Colonic mucosa (tissue), 4 donors: ENCODE data around the gene MYO15A. TPM values are rescaled to one million over a fixed set of nuclear protein-coding genes. Genes with fewer than 3 reads are reported as not detected.
A peak's percentile ranks its signal among the peaks of the same experiment; 100 is the strongest.

Experiments
- DNase-seq: peaks from one replicate; pipeline ENCODE4 v3.0.0-alpha.2; 2020
- H3K27ac ChIP-seq: fragments of 200-600 bp; one replicate; pipeline ENCODE4 v1.8.0; 2021
- H3K27me3 ChIP-seq: fragments of 200-600 bp; one replicate; pipeline ENCODE4 v1.8.0; 2021
- H3K36me3 ChIP-seq: fragments of 200-600 bp; one replicate; pipeline ENCODE4 v1.8.0; 2021
- H3K4me1 ChIP-seq: fragments of 200-600 bp; one replicate; pipeline ENCODE4 v1.8.0; 2021; ENCODE audit warnings: mild to moderate bottlenecking
- H3K4me3 ChIP-seq: fragments of 200-600 bp; one replicate; pipeline ENCODE4 v1.8.0; 2021
- H3K9ac ChIP-seq, 2 donors: one replicate each; pipeline ENCODE4 v1.7.0; 2013; ENCODE audit warnings: control low read depth in 2 of 2, low read depth in 2 of 2, low read length in 2 of 2
- H3K9me3 ChIP-seq: fragments of 200-600 bp; one replicate; pipeline ENCODE4 v1.8.0; 2021
- intact Hi-C: fragments of 100-400 bp; cut with DNase I; formaldehyde crosslinking; loops from one replicate; pipeline ENCODE4 v1.14.1; 2022
- total RNA-seq, 2 donors: library from RNA; stranded (reverse); fragmentation: NEBNext Ultra II Directional in 1 of 2; extraction: Animal tissue kit (Norgen Biotek cat#: 25700) in 1 of 2; gene quantifications; one replicate each; pipeline ENCODE4 v1.2.1, GENCODE V29; 2021
- TF ChIP-seq, protein P1 (sequence below): fragments of 200-600 bp; IDR thresholded peaks from one replicate; pipeline ENCODE4 v1.8.0; 2022; ENCODE audit warnings: antibody characterized with exemption, mild to moderate bottlenecking
- donor health status: healthy.
- donor health status: DM: no; HTN: no; CAD: no.
- donor health status: DM: no; HTN: no; CAD: no.

Gene MYO15A
- total RNA-seq, 2 donors from 2014 or later = 1.1 to 1.4 TPM

DNA sequence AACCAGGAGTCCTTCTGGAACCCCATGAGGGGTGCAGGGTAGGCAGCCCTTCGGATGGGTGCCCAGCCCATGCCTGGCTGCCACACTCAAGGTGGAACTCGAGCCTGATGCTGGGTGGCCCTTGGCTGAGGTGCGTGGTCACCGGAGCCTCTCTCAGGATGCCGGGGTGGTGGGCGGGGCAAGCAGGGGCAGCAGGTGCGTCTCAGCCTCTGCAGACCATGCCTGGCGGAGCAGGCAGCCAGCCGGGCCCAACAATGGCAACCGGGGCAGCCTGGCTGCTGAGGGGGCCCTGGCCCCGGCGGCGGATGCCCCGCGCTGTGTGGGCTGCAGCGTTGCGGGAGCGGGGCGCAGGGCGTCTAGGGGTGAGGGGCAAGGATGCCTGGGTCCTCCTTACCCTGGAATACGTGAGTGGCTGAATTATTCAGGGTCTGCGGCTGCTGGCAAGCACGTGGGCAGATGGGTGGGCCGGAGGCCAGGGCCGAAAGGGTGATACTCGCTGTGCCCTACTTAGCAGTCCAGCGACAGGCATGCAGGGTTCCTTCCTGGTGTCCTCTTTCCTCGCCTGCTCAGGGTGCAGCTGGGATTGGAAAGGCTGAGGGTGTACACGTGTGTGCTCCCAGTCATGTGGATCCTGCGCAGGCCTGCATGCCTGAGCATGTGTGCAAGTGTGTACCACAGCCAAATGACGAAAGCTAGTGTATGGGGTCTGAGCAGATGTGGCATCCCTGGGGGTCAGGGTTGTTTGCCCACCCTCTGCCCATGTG lies 14.6 kb downstream of the MYO15A start:
- DNase-seq = no peak
- Histone ChIP-seq H3K4me1 (no peaks in the 10 kb centered on the region), H3K27ac (no peak overlapping the region), H3K9ac (no peak overlapping the region), H3K4me3 (no peak overlapping the region), H3K9me3 (no peaks in the 10 kb centered on the region), H3K36me3 (no peaks in the 10 kb centered on the region), H3K27me3 (no peaks in the 10 kb centered on the region)
- intact Hi-C loops = no loop called here
- TF ChIP-seq, protein P1, sequence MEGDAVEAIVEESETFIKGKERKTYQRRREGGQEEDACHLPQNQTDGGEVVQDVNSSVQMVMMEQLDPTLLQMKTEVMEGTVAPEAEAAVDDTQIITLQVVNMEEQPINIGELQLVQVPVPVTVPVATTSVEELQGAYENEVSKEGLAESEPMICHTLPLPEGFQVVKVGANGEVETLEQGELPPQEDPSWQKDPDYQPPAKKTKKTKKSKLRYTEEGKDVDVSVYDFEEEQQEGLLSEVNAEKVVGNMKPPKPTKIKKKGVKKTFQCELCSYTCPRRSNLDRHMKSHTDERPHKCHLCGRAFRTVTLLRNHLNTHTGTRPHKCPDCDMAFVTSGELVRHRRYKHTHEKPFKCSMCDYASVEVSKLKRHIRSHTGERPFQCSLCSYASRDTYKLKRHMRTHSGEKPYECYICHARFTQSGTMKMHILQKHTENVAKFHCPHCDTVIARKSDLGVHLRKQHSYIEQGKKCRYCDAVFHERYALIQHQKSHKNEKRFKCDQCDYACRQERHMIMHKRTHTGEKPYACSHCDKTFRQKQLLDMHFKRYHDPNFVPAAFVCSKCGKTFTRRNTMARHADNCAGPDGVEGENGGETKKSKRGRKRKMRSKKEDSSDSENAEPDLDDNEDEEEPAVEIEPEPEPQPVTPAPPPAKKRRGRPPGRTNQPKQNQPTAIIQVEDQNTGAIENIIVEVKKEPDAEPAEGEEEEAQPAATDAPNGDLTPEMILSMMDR = no peak

DNA sequence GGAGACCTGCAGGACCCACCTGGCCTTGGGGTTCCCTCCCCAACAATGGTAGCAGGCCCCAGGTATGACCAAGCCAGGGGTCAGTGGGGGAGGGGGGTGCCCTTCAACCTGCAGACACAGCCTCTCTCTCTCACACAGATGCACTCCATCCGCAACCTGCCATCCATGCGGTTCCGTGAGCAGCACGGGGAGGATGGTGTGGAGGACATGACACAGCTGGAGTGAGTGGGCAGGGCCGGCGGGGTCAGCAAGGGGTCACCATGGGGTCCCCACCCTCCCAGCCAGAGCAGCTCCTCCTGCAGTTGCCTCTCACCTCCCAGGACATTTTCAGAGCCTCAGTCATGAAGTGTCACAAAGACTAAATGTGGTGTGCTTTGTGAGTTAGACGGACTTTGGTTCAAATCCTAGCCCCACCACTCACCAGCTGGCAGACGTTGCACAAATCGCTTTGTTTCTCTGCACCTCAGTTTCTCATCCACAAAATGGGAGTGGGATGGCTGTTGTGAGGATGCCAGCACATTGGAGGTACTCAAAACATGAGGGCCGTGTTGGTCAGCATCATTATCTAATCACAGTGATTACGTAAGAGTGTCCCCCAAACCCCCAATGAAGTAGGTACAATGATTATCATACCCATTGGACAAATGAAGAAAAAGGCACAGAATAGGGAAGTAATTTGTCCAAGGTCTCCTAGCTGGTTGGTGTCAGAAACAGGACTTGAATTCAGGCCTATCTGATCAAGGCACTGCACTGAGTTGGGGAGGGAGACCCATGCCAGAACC lies 16.0 kb downstream of the MYO15A start:
- Histone ChIP-seq H3K9ac (no peak overlapping the region), H3K27me3 (no peaks in the 10 kb centered on the region), H3K4me3 (no peak overlapping the region), H3K9me3 (no peaks in the 10 kb centered on the region), H3K27ac (no peak overlapping the region), H3K4me1 (no peaks in the 10 kb centered on the region), H3K36me3 (no peaks in the 10 kb centered on the region)
- intact Hi-C loops = no loop called here
- TF ChIP-seq, protein P1 = no peak
- no peak for DNase-seq

DNA sequence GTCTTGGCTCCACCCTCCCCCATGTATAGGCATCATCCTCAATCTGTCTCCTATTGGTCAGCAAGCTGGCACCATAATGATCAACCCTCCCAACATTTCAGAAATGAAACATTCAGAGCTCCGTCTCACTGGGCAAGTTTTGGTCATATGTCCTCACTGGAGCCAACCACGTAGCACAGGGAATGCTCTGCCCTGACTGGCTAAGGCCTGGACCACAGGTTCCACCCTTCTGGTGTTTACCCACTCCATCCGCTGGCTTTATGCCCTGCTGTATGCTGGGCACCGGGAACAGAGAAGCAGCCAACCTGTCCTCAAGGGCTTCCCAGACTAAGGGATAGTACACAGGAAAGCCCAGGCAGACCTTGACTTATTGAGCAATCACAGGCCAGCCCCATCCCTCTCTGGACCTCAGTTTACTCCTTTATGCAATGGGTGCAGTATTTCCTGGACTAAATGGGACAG lies 20.5 kb downstream of the MYO15A start:
- peak; percentile 43 for DNase-seq
- Histone ChIP-seq H3K27me3 (no peaks in the 10 kb centered on the region), H3K27ac (no peak overlapping the region), H3K4me3 (no peak overlapping the region), H3K9me3 (no peaks in the 10 kb centered on the region), H3K4me1 (no peaks in the 10 kb centered on the region), H3K9ac (no peak overlapping the region), H3K36me3 (no peaks in the 10 kb centered on the region)
- intact Hi-C loops = no loop called here
- TF ChIP-seq, protein P1 = no peak

DNA sequence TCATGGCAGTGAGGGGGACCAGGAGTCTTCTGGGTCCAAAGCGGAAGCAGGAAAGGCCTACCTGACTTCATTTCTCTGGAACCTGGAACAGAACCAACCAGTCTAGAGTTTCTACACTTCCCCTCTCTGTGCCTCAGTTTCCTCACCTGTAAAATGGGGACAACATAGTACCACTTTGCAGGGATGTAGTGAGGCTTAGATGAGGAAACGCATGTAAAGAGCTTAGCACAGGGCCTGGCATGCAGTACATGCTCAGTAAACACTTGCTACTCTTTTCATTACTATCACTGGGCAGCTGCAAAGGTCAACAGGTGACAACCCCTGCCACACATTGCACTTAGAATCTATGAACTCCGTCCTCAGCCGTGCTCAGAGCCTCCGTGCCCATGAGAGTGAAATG lies 24.2 kb downstream of the MYO15A start:
- H3K4me3 ChIP-seq = no peak overlapping the region
- H3K9me3 ChIP-seq = no peaks in the 10 kb centered on the region
- no peaks in the 10 kb centered on the region for H3K36me3 ChIP-seq
- TF ChIP-seq, protein P1 = no peak
- intact Hi-C loops = no loop called here
- no peaks in the 10 kb centered on the region for H3K4me1 ChIP-seq
- no peaks in the 10 kb centered on the region for H3K27me3 ChIP-seq
- DNase-seq = no peak
- H3K27ac ChIP-seq = no peak overlapping the region
- H3K9ac ChIP-seq = no peak overlapping the region

DNA sequence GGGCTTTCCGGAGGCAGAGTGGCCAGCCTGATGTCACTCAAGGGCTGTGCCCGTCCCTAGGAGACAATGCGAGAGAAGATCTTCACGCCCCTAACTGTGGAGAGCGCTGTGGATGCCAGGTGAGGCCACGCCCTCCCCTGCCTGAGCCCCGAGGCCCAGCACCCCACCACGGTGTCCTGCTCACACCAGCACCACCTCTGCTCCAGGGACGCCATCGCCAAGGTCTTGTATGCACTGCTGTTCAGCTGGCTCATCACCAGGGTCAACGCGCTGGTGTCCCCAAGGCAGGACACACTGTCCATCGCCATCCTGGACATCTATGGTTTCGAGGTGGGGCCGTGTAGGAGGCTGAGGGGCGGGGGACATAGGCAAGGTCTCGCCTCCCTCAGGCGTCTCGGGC lies 27.8 kb downstream of the MYO15A start:
- no peak for DNase-seq
- H3K36me3 ChIP-seq = no peaks in the 10 kb centered on the region
- H3K9ac ChIP-seq = no peak overlapping the region
- intact Hi-C loops = no loop called here
- H3K9me3 ChIP-seq = no peaks in the 10 kb centered on the region
- TF ChIP-seq, protein P1 = no peak
- H3K27ac ChIP-seq = no peak overlapping the region
- no peak overlapping the region for H3K4me3 ChIP-seq
- no peaks in the 10 kb centered on the region for H3K4me1 ChIP-seq
- H3K27me3 ChIP-seq = no peaks in the 10 kb centered on the region
